Natural killer cell treated with Interleukin-12 subunit alpha and Interleukin-12 subunit beta and Interleukin-15 and Interleukin-18, amount 100 ng/mL, for 72 hours (primary cell): ENCODE measurements around the gene PPP1R12C. TPM values are rescaled to one million over a fixed set of nuclear protein-coding genes. Genes with fewer than 3 reads are reported as not detected.
"Not testable (repeated sequence)": the region's sequence is repeated elsewhere in the genome, so short reads cannot be mapped to it uniquely, and the experiment has no call there.

Experiments used
- ATAC-seq, 2 donors: fragments of 150-1000 bp; cut with Tn5 transposase in 1 of 2; sonication (Bioruptor Pico), chemical (Tn5 transposase) in 1 of 2; 2 replicates each; pipeline ENCODE4 v1.10.0; 2021
- DNase-seq: peaks from one replicate; pipeline ENCODE4 v3.0.0; 2022; ENCODE audit warnings: low spot score
- H3K27ac Mint-ChIP-seq, 2 donors: 1 replicate in 1 of 2; 2 replicates in 1 of 2; pipeline ENCODE4 v1.8.0; 2022; ENCODE audit warnings: mixed read lengths in 2 of 2, mild to moderate bottlenecking in 1 of 2, moderate library complexity in 1 of 2
- H3K27me3 Mint-ChIP-seq, 2 donors: 1 replicate in 1 of 2; 2 replicates in 1 of 2; pipeline ENCODE4 v1.8.0; 2022; ENCODE audit warnings: mixed read lengths in 2 of 2
- H3K36me3 Mint-ChIP-seq: one replicate; pipeline ENCODE4 v1.8.0; 2022; ENCODE audit warnings: mixed read lengths
- H3K4me1 Mint-ChIP-seq, 2 donors: 1 replicate in 1 of 2; 2 replicates in 1 of 2; pipeline ENCODE4 v1.8.0; 2022; ENCODE audit warnings: low read depth in 2 of 2, mixed read lengths in 2 of 2, mild to moderate bottlenecking in 1 of 2
- H3K4me3 Mint-ChIP-seq: one replicate; pipeline ENCODE4 v1.8.0; 2022; ENCODE audit warnings: mixed read lengths
- H3K9me3 Mint-ChIP-seq: 2 replicates; pipeline ENCODE4 v1.8.0; 2022; ENCODE audit warnings: mixed read lengths
- total RNA-seq, 2 donors: library from RNA; stranded (reverse); gene quantifications; one replicate each; pipeline ENCODE4 v1.2.3, GENCODE V29; 2022

PPP1R12C gene
- total RNA-seq, 2 donors from 2014 or later = 157 to 251 TPM

- DNase-seq (peak; percentile 59), ATAC-seq (no peak)
- peaks cover 12 to 14% of the 10 kb centered on the region in 2 donors for H3K4me1 Mint-ChIP-seq
- H3K27ac Mint-ChIP-seq = no peak within 1 kb of the TSS
- peaks cover 11 to 17% of the 10 kb centered on the region in 2 donors for H3K27me3 Mint-ChIP-seq
- H3K4me3 Mint-ChIP-seq = no peak within 1 kb of the TSS
- H3K36me3 Mint-ChIP-seq = no peaks in the 10 kb centered on the region
- H3K9me3 Mint-ChIP-seq = no peaks in the 10 kb centered on the region
Observed at GRCh38 chr19:55075371-55075998, 42.0 kb downstream of the PPP1R12C start, which contains the start of gene EPS8L1. EPS8L1 (plus strand) TSS chr19:55075869; CDS start chr19:55076445, 576 bp downstream.

GRCh38 chr19:55071913-55072312 is 45.5 kb downstream of the PPP1R12C start:
- H3K4me1 Mint-ChIP-seq = peaks cover 9 to 11% of the 10 kb centered on the region in 2 donors
- no peaks in the 10 kb centered on the region for H3K36me3 Mint-ChIP-seq
- peaks cover 31 to 47% of the 10 kb centered on the region in 2 donors for H3K27me3 Mint-ChIP-seq
- no peaks in the 10 kb centered on the region for H3K9me3 Mint-ChIP-seq
- H3K4me3 Mint-ChIP-seq = no peak overlapping the region
- DNase-seq = no peak
- H3K27ac Mint-ChIP-seq = no peak overlapping the region
- no peak for ATAC-seq

- ATAC-seq = no peak
- H3K4me1 Mint-ChIP-seq = peaks cover 9 to 15% of the 10 kb centered on the region in 2 donors
Observed at GRCh38 chr19:55071129-55071502, 46.3 kb downstream of the PPP1R12C start.

GRCh38 chr19:55070466-55071128 is 46.8 kb downstream of the PPP1R12C start:
- no peaks in the 10 kb centered on the region for H3K9me3 Mint-ChIP-seq
- ATAC-seq (no peak), DNase-seq (peak; percentile 20)
- H3K27ac Mint-ChIP-seq = no peak overlapping the region
- peaks cover 40 to 58% of the 10 kb centered on the region in 2 donors for H3K27me3 Mint-ChIP-seq
- peaks cover 9 to 16% of the 10 kb centered on the region in 2 donors for H3K4me1 Mint-ChIP-seq
- no peaks in the 10 kb centered on the region for H3K36me3 Mint-ChIP-seq
- no peak overlapping the region for H3K4me3 Mint-ChIP-seq

More at GRCh38 chr19:55071129-55071502, 46.3 kb downstream of the PPP1R12C start:
- no peak overlapping the region for H3K27ac Mint-ChIP-seq
- peaks cover 39 to 55% of the 10 kb centered on the region in 2 donors for H3K27me3 Mint-ChIP-seq
- peak; percentile 50 for DNase-seq
- H3K4me3 Mint-ChIP-seq = no peak overlapping the region
- H3K9me3 Mint-ChIP-seq = no peaks in the 10 kb centered on the region
- H3K36me3 Mint-ChIP-seq = no peaks in the 10 kb centered on the region

GRCh38 chr19:55069865-55070197 is 47.6 kb downstream of the PPP1R12C start:
- peaks cover 40 to 53% of the 10 kb centered on the region in 2 donors for H3K27me3 Mint-ChIP-seq
- DNase-seq (no peak), ATAC-seq (no peak)
- H3K36me3 Mint-ChIP-seq = no peaks in the 10 kb centered on the region
- peak overlapping the region; percentile 38 for H3K4me3 Mint-ChIP-seq
- H3K4me1 Mint-ChIP-seq = peaks cover 9 to 16% of the 10 kb centered on the region in 2 donors
- H3K27ac Mint-ChIP-seq = no peak overlapping the region
- H3K9me3 Mint-ChIP-seq = no peaks in the 10 kb centered on the region

- DNase-seq = peak; percentile 56
- no peaks in the 10 kb centered on the region for H3K36me3 Mint-ChIP-seq
- H3K27ac Mint-ChIP-seq = no peak overlapping the region
- peaks cover 9 to 16% of the 10 kb centered on the region in 2 donors for H3K4me1 Mint-ChIP-seq
- peak; percentile 55 to 56 for ATAC-seq
- no peaks in the 10 kb centered on the region for H3K9me3 Mint-ChIP-seq
- H3K27me3 Mint-ChIP-seq = peaks cover 40 to 52% of the 10 kb centered on the region in 2 donors
- H3K4me3 Mint-ChIP-seq = peak overlapping the region; percentile 38
Observed at GRCh38 chr19:55068950-55069864, 48.2 kb downstream of the PPP1R12C start.

GRCh38 chr19:55067869-55068268 is 49.6 kb downstream of the PPP1R12C start:
- Mint-ChIP-seq H3K4me3 (no peak overlapping the region), H3K36me3 (no peaks in the 10 kb centered on the region), H3K27ac (no peak overlapping the region), H3K9me3 (no peaks in the 10 kb centered on the region), H3K27me3 (peaks cover 37 to 45% of the 10 kb centered on the region in 2 donors), H3K4me1 (peaks cover 13 to 19% of the 10 kb centered on the region in 2 donors)
- ATAC-seq = no peak
- peak; percentile 1 for DNase-seq

- ATAC-seq = no peak
- Mint-ChIP-seq H3K9me3 (no peaks in the 10 kb centered on the region), H3K36me3 (no peaks in the 10 kb centered on the region), H3K27ac (no peak overlapping the region), H3K27me3 (peaks cover 32 to 45% of the 10 kb centered on the region in 2 donors), H3K4me1 (peaks cover 18 to 22% of the 10 kb centered on the region in 2 donors), H3K4me3 (no peak overlapping the region)
- DNase-seq = no peak
Observed at GRCh38 chr19:55066107-55066709, 51.2 kb downstream of the PPP1R12C start.

GRCh38 chr19:55065516-55065915 is 51.9 kb downstream of the PPP1R12C start:
- H3K9me3 Mint-ChIP-seq, H3K4me3 Mint-ChIP-seq, H3K27ac Mint-ChIP-seq, DNase-seq, ATAC-seq, H3K36me3 Mint-ChIP-seq: not testable (repeated sequence)
- Mint-ChIP-seq H3K4me1 (peaks cover 18 to 23% of the 10 kb centered on the region in 2 donors), H3K27me3 (peaks cover 32 to 42% of the 10 kb centered on the region in 2 donors)

GRCh38 chr19:55063492-55063843 is 54.0 kb downstream of the PPP1R12C start:
- Mint-ChIP-seq H3K27me3 (peaks cover 21 to 26% of the 10 kb centered on the region in 2 donors), H3K27ac (peak overlapping the region; percentile 31 to 56), H3K9me3 (no peaks in the 10 kb centered on the region), H3K4me1 (peaks cover 9 to 19% of the 10 kb centered on the region in 2 donors), H3K36me3 (no peaks in the 10 kb centered on the region), H3K4me3 (peak overlapping the region; percentile 87)
- ATAC-seq (no peak), DNase-seq (peak; percentile 49)

- Mint-ChIP-seq H3K4me1 (peaks cover 9 to 20% of the 10 kb centered on the region in 2 donors), H3K36me3 (no peaks in the 10 kb centered on the region), H3K27me3 (peaks cover 18 to 21% of the 10 kb centered on the region in 2 donors), H3K4me3 (peak within 1 kb of the TSS; percentile 87), H3K27ac (peak within 1 kb of the TSS; percentile 56 to 75), H3K9me3 (no peaks in the 10 kb centered on the region)
- DNase-seq = peak; percentile 98
- ATAC-seq = peak; percentile 100
Observed at GRCh38 chr19:55062735-55063491, 54.5 kb downstream of the PPP1R12C start, which contains the start of gene RDH13. RDH13 (minus strand) TSS chr19:55063148; CDS start chr19:55063032, 116 bp downstream.

- H3K27me3 Mint-ChIP-seq, H3K4me3 Mint-ChIP-seq, H3K36me3 Mint-ChIP-seq, H3K9me3 Mint-ChIP-seq, ATAC-seq, H3K27ac Mint-ChIP-seq: not testable (repeated sequence)
- peaks cover 9 to 15% of the 10 kb centered on the region in 2 donors for H3K4me1 Mint-ChIP-seq
- peak; percentile 31 for DNase-seq
Observed at GRCh38 chr19:55060287-55060686, 57.1 kb downstream of the PPP1R12C start.
